Activated CD4-positive, alpha-beta T cell treated with anti-CD3 and anti-CD28 coated beads for 4 hours (primary cell): Measurements from ENCODE around the gene LIMA1.
A peak's percentile ranks its signal among the peaks of the same experiment; 100 is the strongest.
"Not testable (repeated sequence)": the region's sequence is repeated elsewhere in the genome, so short reads cannot be mapped to it uniquely, and the experiment has no call there.

Experiments
- DNase-seq, 2 donors: peaks; one replicate each; pipeline ENCODE4 v3.0.0-alpha.2; 2020

The LIMA1 gene

DNA sequence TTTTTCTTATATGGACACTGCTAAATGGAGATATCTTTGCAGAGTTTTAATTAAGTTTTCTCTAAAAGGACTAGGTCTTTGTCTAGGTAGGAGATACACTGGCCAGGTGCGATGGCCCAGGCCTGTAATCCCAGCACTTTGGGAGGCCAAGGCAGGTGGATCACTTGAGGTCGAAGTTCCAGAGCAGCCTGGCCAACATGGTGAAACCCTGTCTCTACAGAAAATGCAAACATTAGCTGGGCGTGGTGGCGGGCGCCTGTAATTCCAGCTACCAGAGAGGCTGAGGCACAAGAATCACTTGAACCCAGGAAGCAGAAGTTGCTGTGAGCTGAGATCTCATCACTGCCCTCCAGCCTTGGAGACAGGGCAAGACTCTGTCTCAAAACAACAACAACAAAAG, 99.1 kb downstream of the LIMA1 start:
- DNase-seq: no peak

DNA sequence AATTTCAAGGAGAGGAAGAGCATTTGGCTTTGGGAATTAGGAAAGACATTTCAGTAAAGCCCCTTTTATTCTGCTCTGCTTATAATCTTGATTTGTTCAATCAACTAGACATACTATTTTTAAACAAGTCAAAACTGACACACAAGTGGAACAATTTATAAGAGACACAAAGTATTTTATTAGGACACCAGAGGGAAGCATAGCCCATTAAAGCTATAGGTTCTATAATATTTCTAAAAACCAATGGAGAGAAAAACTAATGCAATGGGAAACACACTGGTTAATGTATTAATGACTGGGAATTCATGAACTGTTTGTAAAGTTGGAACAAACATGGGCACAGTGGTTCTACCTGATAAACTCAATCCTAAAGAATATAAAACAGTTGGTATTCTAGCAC, 100.9 kb downstream of the LIMA1 start:
- DNase-seq: no peak

DNA sequence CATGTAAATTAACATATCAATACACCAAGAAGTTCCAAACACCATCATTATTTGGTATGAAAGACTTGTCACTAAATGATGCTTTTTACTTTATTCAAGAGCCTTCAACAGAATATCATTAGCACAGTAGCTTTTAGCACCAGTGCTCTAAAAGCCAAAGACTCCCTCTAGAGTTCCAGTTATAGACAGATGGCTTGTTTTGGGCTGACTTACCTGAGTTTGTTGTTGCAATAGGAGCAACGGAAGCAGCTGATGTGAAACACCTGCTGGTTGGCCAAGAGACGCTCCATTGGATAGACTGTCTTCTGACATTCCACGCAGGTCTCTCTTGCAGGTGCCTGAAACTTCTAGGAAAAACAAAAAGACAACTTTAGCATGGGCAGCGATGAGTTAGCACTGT, 101.6 kb downstream of the LIMA1 start:
- no peak for DNase-seq

DNA sequence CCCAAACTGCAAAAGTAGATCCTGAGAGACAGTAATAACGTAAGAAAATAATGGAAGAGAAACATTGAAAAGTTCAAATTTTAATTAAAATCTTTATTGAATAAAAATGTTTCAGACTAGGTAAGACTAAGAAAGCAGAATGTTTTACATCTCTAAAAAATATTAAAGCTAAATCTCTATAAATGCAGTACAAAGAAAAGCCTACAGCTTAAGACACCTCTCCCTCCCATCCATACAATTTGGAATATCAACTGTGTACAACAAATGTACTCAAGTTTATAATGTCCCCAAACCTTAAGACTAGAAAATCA, 107.6 kb downstream of the LIMA1 start:
- DNase-seq: no peak

DNA sequence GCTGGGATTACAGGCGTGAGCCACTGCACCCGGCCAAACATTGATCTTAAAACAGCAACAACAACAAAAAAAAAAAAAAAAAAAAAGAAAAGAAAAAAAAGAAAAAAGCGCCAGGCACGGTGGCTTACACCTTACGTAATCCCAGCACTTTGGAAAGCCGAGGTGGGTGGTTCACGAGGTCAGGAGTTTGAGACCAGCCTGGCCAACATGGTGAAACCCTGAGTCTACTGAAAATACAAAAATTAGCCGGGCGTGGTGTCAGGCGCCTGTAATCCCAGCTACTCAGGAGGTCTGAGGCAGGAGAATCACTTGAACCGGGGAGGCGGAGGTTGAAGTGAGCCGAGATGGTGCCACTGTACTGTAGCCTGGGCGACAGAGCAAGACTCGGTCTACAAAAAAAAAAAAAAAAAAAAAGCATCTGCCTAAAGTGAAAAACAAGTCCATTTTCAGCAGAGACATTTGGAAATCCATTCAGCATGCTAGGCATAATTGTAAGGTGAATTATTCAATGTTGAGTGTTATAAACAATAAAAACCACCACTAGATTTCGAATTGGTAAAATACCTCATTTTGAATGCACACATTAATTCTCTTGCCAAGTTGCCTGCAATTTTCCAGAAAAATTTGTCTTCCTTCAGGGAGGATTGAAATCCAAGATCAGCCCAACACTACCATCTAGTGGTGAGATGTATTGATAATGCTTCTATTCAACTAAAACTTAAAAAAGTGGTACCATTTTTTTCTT, 108.2 kb downstream of the LIMA1 start:
- peak in 1 of 2 donors; percentile 28 for DNase-seq

DNA sequence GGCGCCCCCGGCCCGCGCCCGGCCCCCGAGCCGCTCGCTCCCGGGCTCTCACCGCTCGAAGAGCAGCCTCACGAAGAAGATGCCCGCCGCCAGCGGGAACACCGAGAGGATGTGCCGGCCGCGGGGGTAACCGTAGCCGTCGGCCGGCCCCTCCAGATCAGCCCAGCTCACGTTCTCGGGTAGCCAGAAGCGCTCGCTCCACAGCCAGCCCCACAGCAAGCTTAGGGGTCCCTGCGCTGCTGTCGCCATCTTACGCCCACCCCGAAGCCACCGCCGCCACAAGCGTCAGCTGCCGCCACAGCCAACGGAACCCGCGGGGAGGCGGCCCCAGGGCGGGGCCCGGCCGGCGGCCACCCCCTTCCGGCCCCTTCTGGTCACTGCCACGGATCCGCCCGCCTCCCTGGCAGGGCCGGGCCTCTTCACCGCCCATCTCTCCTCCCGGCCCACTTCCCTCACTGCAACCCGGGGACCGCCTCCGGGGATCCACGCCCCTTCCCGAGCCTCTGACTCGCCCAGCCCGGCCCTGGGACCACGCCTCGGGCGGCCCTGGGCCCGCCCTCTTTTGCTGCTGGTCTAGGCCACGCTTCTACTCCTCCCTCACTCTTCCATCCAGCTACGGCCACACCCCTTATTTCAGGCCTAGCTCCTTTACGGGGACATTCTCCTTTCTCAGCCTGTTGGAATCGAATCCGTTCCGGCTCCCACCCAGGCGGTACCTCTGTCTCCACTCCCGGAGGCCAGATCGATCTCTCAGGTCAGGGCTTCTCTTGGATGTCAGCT, 116.1 kb downstream of the LIMA1 start, which contains the start of gene CERS5:
TSS of gene CERS5 (minus strand) at position 321 of the 780 bp plus-strand sequence. CDS start at position 249, 72 bp downstream.
- peak; percentile 92 for DNase-seq

DNA sequence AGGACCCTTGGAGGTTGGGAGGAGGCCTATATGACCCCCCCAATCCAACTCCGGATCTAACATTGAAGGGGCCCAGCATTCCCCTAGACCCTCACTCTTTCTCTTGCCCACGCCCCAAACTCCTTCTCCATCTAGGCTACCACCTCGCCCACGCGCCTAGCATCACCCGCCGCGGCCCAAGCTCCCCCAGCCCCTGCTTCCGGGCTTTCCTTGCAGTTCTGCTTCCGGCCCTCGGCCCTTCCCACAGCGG, 116.6 kb downstream of the LIMA1 start:
- DNase-seq: peak; percentile 39 to 57

DNA sequence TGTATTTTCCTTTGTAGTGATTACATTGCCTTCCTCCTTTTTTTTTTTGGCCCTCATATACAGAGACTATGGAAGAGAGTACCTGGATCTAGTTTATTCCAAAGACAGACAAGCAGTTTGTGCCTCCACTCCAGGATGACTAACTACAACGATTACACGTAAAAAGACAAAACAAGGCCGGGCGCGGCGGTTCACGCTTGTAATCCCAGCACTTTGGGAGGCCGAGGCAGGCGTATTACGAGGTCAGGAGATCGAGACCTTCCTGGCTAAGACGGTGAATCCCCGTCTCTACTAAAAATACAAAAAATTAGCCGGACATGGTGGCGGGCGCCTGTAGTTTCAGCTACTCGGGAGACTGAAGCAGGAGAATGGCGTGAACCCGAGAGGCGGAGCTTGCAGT, 118.4 kb downstream of the LIMA1 start:
- DNase-seq: no peak

DNA sequence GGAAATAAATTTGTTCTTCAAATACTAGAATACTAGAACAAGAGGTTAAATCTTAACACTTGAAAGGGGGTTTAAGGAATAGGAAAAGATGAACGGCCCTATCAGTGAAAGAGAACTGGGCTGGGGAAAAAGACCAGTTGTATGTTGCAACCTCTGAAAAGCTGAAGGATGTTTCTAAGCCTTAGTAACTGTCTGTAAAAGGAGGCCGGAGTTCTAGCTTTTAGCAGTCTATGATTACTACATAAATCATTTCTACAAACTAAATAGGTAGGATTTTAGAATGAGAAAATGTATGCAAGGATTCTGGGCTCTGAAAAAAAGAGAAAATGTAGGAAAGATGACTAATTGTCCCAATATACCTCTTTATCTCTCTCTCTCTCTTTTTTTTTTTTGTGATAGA, 121.1 kb downstream of the LIMA1 start:
- DNase-seq: no peak

DNA sequence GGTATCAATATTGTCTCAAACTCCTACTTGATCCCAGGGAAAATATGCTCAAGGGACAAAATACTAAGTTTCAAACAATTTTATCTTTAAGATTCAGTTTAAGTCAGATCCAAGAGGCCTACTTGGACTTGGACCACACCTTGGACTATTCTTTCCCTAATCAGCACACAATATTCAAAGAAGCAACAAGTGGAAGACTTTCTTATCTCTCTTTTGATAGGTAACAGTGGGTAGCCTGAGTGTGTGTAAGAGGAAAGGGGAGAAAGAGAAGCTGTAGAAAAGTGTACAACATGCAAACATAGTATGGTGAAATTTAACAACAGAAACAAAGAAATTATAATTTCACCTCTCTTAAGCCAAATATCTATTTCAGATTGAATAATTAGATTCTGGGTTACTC, 122.7 kb downstream of the LIMA1 start:
- no peak for DNase-seq

DNA sequence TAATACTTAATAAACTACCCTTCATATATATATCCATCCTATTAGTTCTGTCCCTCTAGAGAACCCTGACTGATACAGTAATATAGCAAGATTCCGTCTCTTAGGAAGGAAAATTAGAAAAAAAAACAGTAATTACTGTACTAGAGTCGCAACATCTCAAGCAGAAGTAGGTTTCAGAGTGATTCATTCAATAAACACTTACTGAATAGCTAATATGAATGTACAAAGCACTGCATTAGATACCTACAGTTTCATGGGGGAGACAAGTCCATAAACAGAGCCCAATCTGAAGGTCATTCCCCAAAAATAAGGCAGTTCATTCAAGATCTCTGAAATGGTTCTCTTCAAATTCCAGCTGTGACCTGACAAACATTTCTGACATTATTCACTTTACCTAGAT, 126.1 kb downstream of the LIMA1 start:
- DNase-seq: no peak

DNA sequence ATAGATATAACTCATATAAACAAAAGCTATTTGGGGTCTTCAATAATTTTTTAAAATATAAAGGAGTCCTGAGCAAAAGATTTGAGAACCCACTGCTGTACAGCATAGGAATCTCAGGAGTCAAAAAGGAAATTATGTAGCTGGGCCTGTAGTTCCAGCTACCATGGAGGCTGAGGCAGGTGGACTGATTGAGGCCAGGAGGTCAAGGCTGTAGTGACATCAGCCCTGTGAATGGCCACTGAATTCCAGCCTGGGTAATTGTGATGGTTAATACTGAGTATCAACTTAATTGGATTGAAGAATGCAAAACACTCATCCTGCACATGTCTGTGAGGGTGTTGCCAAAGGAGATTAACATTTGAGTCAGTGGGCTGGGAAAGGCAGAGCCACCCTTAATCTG, 126.7 kb downstream of the LIMA1 start:
- no peak for DNase-seq

DNA sequence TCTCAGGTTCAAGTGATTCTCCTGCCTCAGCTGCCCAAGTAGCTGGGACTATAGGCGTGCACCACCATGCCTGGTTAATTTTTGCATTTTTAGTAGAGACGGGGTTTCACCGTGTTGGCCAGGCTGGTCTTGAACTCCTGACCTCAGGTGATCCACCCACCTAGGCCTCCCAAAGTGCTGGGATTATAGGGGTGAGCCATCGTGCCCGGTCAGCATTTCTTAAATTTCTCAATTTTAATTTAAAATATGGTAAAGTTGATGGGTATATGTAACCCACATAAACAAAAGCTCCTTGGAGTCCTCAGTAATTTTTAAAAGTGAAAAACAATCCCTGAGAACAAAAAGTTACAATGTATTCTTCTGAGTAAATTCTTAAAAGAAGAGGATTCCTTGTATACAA, 128.4 kb downstream of the LIMA1 start:
- DNase-seq: not testable (repeated sequence)

DNA sequence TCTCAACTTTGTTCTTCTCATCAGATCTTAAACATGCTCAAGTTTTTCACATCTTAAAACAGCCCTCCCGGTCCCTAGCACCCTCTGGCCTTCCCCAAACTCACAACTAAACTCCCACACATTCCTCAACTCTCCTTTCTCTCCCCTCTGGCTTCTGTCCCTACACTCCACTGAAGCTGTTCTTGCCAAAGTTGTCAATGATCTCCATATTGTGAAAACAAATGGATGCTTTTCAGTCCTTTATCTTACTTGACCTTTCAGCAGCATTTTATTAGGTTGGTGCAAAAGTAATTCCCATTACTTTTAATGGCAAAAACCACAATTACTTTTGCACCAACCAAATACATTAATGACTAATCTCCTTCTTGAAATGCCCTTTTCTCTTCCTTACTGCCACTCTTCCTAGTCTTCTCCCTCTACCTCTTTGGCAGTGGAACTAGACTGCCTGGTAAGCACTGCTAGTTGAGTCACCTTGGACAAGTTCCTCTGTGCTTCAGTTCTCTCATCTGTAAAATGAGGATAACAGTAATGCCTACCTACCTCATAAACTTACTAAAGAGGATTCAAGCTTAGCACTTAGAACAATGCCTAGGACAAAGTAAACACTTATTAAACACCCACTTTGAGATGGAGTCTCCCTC, 132.2 kb downstream of the LIMA1 start:
- no peak for DNase-seq

DNA sequence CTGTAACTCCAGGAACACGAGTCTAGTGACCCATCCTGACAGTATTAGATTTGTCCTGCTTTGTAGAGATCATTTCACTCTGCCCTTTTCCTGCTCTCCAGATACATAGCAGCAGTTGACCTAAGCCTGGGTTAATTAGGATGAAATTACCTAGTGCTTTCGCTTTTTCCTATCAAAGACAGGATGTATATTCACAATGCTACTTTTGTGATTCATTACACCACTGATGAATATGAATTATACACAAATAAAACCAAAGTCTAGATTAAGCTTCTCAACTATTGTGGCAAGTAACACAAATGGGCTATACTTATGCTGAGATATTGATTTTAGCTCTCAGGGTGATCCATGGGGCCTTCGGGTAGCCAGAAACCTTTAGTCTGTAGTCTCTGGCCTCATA, 134.0 kb downstream of the LIMA1 start:
- no peak for DNase-seq

DNA sequence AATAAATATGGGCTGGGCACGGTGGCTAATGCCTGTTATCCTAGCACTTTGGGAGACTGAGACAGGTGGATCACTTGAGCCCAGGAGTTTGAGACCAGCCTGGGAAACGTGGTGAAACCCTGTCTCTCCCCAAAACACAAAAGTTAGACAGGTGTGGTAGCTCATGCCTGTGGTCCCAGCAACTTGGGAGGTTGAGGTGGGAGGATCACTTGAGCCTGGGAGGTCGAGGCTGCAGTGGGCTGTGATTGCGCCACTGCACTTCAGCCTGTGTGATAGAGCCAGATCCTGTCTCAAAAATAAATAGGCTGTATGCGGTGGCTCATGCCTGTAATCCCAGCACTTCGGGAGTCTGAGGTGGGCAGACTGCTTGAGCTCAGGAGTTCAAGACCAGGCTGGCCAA, 135.3 kb downstream of the LIMA1 start:
- not testable (repeated sequence) for DNase-seq

DNA sequence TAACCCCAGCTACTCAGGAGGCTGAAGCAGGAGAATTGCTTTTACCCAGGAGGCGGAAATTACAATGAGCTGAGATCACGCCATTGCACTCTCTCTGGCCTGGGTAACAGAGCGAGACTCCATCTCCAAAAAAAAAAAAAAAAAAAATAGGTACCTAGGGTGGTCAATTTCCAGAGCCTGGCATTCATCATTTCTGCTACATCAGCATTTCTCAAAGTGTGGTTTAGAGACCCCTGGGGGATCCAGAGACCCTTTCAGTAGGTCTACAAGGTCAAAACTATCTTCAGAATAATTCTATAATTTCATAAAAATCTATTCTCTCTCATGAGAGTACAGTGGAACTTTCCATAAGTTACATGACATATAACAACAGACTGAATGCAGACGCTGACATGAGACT, 136.0 kb downstream of the LIMA1 start:
- no peak for DNase-seq

DNA sequence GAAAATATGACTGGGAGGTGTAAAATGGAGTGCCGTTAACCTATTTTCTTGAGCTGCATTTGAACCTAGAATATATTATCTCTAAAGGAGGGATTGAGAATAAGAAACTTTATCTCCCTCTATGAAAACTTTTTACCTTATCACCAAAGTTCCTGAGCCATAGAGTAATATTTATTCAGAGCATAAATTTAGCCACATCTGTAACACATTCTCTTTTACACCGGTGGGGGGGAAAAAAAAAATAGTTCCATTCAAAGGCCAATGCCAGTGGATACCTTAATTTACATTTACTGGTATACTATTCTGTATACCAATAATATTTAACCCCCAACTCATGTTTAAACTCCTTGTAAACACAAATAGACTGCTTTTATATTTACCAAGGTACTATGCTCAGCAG, 137.9 kb downstream of the LIMA1 start:
- no peak for DNase-seq

DNA sequence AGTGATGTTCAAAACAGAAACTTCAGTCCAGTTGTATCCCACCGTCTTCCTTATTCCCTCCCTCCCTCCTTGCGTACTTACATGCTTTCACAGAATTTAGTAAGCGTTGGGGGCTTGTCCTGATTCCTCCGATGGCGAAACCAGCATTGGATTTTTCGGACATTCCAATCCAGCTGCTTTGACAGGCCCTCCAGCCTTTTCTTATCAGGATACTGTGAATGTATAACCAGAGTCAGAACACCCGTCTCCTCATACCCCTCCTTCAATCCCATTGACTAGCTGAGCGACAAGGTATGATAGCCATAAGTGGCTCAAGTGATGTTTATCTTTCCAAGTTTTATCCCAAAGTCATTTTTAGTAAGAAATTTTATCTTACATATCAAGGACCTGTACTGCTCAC, 140.3 kb downstream of the LIMA1 start:
- DNase-seq: no peak

DNA sequence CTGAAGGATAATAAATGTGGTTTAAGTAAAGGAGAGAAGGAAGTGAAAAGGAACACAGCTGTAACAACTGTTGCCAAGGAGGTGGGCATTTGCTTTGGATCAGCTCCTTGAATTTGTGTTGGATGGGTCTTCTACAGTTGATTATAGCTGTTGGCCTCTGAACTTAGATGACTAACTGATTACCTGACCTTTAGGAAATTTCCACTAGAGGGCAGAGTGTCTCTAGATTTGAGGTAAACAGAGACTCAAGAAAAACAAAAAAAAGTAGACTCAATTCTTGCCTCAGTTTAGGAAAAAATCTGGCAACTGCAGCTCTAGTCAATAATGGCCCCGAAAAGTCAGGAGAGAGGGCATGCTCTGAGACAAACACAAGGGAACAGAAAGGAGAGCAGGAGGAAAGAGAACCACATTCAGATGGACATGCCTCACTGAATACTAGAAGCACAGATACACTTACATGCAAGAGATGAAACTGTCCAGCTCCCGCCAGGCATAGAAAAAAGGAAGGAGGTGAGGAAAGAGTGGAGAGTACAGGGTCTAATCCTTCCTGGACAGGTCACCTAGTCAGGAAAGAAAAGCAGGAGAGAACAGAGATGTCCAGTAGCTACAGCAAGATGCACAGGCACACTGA, 150.7 kb downstream of the LIMA1 start:
- no peak for DNase-seq

DNA sequence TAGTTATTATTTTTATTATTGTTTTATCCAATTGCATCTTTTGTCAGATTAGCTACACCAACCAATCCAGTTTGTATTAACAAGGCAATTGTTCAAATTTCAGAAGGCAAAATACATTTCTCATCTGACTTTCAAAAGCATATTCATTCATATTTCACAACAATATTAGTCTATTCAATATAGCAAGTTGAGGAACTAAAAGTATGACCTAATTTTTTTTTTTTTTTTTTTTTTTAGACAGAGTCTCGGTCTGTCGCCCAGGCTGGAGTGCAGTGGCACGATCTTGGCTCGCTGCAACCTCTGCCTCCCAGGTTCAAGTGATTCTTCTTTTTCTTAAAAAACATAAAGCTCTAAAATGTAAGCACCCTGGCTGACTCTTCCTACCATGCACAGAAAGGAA, 154.0 kb downstream of the LIMA1 start:
- DNase-seq: no peak

DNA sequence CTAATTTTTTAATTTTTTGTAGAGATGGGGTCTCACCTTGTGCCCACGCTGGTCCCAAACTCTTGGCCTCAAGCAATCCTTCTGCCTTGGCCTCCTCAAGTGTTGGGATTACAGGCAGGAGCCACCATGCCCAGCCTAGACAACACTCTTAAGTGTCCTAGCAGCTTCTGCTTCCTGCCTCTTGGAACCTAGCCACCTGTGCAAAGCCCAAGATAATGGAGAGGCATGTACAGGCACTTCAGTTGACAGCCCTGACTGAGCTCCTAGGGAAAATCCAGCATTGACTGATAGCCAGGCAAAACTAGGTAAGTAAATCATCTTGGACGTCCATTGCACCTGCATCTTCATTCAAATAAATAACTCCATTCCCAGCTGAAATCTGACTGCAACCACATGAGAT, 155.8 kb downstream of the LIMA1 start:
- no peak for DNase-seq
